Keratinocyte (primary cell): Measurements from ENCODE around the gene ZNF467. TPM values are rescaled to one million over a fixed set of nuclear protein-coding genes. Genes with fewer than 3 reads are reported as not detected.

Experiments
- DNase-seq: peaks from one replicate; pipeline ENCODE4 v3.0.0-alpha.2; 2011; ENCODE audit warnings: low read depth, missing footprints, low spot score
- FAIRE-seq: peaks from 2 replicates; lab custom pipeline; 2011; peaks lifted over from hg19 to GRCh38; lab: Jason Lieb, UNC
- H2AFZ ChIP-seq: 2 replicates; pipeline ENCODE4 v1.6.0; 2012; ENCODE audit warnings: low read length, control low read depth, inconsistent platforms; ENCODE audit not compliant: control insufficient read depth
- H3K27ac ChIP-seq: 2 replicates; pipeline ENCODE4 v1.5.1; 2011; ENCODE audit warnings: low read length; ENCODE audit not compliant: control insufficient read depth, insufficient read depth
- H3K27me3 ChIP-seq: 3 replicates; pipeline ENCODE4 v1.6.0; 2011; ENCODE audit warnings: low read length; ENCODE audit not compliant: control insufficient read depth, insufficient read depth; ENCODE audit errors: extremely low read depth
- H3K36me3 ChIP-seq, 2 experiments: 2 replicates in 1 of 2; 3 replicates in 1 of 2; pipeline ENCODE4 v1.5.1; 2011; ENCODE audit warnings: low read length in 2 of 2, mild to moderate bottlenecking in 1 of 2; ENCODE audit not compliant: control insufficient read depth in 2 of 2, insufficient read depth in 2 of 2; ENCODE audit errors: extremely low read depth in 1 of 2
- H3K4me1 ChIP-seq: 3 replicates; pipeline ENCODE4 v1.5.1; 2011; ENCODE audit warnings: low read length; ENCODE audit not compliant: control insufficient read depth, insufficient read depth; ENCODE audit errors: extremely low read depth
- H3K4me2 ChIP-seq: 3 replicates; pipeline ENCODE4 v1.6.0; 2011; ENCODE audit warnings: low read depth, low read length; ENCODE audit not compliant: control insufficient read depth, insufficient read depth; ENCODE audit errors: extremely low read depth
- H3K4me3 ChIP-seq, 3 experiments: fragments of 200-600 bp in 1 of 3; sonication (generic) in 1 of 3; 2 replicates in 2 of 3; 3 replicates in 1 of 3; pipeline ENCODE4 v1.5.1; 2011 to 2016; ENCODE audit warnings: low read length in 3 of 3, mild to moderate bottlenecking in 3 of 3, control low read depth in 2 of 3, inconsistent platforms in 1 of 3, low read depth in 1 of 3, mixed read lengths in 1 of 3, mixed run types in 1 of 3, moderate library complexity in 1 of 3; ENCODE audit not compliant: control insufficient read depth in 2 of 3, insufficient read depth in 2 of 3; ENCODE audit errors: extremely low read depth in 1 of 3
- H3K79me2 ChIP-seq: 2 replicates; pipeline ENCODE4 v1.6.0; 2012; ENCODE audit warnings: low read length; ENCODE audit not compliant: control insufficient read depth, insufficient read depth
- H3K9ac ChIP-seq: 3 replicates; pipeline ENCODE4 v1.6.0; 2011; ENCODE audit warnings: low read length; ENCODE audit not compliant: control insufficient read depth, insufficient read depth; ENCODE audit errors: extremely low read depth
- H3K9me1 ChIP-seq: 3 replicates; pipeline ENCODE4 v1.6.0; 2011; ENCODE audit warnings: low read length; ENCODE audit not compliant: control insufficient read depth, insufficient read depth; ENCODE audit errors: extremely low read depth
- H3K9me3 ChIP-seq: 2 replicates; pipeline ENCODE4 v1.5.1; 2012; ENCODE audit warnings: low read depth, low read length; ENCODE audit not compliant: control insufficient read depth
- H4K20me1 ChIP-seq: 3 replicates; pipeline ENCODE4 v1.6.0; 2011; ENCODE audit warnings: low read length; ENCODE audit not compliant: control insufficient read depth, insufficient read depth; ENCODE audit errors: extremely low read depth
- EZH2 ChIP-seq: IDR thresholded peaks from one replicate; pipeline ENCODE4 v1.6.1; 2012; ENCODE audit warnings: inconsistent platforms, mild to moderate bottlenecking, low read length, moderate library complexity
- dilution Hi-C: fragments of 300-500 bp; cut with MboI; formaldehyde crosslinking; loops from one replicate; pipeline ENCODE4 v1.7.0; 2020; ENCODE audit warnings: low sequenced_read_pairs; ENCODE audit not compliant: extremely low pct_ligation_motif_present
- polyA plus RNA-seq, 5 experiments: library from polyadenylated mRNA; depleted of rRNA in 3 of 5; stranded (reverse) in 3 of 5; stranded (forward) in 1 of 5; unstranded in 1 of 5; fragments of >200 nt; gene quantifications; 1 replicate in 1 of 5; 2 replicates in 3 of 5; 3 replicates in 1 of 5; pipeline versions ENCODE4 v1.2.1 to v1.2.3, GENCODE V29; 2011 to 2012; ENCODE audit warnings: missing spikeins in 2 of 5, low read depth in 1 of 5, low replicate concordance in 1 of 5
- TF ChIP-seq, protein P1 (sequence below), 3 experiments: IDR thresholded peaks in 1 of 3; conservative IDR thresholded peaks in 1 of 3; optimal IDR thresholded peaks in 1 of 3; 2 replicates in 2 of 3; 3 replicates in 1 of 3; pipeline versions ENCODE3 to v1.5.1; 2011; ENCODE audit warnings: low read length in 3 of 3, mild to moderate bottlenecking in 3 of 3, moderate library complexity in 2 of 3, control low read depth in 1 of 3, inconsistent platforms in 1 of 3; ENCODE audit not compliant: insufficient read depth in 2 of 3; ENCODE audit errors: extremely low read depth in 1 of 3

ZNF467 gene
- polyA plus RNA-seq, 1 donor (not counting 4 experiments of a cell fraction or from before 2014, with no cell fraction given) = 0.31 TPM

DNA sequence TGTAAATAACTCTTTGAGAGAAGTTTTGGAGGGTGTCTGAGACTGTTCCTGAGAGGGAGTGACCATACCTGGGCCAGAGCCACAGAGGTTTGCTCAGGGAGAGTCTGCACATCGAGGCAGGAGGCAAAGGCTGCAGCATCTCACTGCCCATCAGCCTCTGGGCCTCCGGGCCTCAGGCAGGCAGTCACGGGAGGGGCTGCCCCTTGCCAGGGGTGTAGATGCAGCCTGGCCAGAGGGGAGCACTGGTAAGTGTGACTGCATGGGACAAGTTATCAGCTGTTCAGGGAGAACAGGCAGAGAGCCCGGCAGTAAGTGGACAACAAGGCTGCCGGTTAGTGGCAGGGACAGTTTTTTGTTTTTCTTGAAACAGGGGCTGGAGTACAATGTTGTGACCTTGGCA is 55.9 kb downstream of the ZNF467 start:
- TF ChIP-seq EZH2 = no peak
- TF ChIP-seq, protein P1, sequence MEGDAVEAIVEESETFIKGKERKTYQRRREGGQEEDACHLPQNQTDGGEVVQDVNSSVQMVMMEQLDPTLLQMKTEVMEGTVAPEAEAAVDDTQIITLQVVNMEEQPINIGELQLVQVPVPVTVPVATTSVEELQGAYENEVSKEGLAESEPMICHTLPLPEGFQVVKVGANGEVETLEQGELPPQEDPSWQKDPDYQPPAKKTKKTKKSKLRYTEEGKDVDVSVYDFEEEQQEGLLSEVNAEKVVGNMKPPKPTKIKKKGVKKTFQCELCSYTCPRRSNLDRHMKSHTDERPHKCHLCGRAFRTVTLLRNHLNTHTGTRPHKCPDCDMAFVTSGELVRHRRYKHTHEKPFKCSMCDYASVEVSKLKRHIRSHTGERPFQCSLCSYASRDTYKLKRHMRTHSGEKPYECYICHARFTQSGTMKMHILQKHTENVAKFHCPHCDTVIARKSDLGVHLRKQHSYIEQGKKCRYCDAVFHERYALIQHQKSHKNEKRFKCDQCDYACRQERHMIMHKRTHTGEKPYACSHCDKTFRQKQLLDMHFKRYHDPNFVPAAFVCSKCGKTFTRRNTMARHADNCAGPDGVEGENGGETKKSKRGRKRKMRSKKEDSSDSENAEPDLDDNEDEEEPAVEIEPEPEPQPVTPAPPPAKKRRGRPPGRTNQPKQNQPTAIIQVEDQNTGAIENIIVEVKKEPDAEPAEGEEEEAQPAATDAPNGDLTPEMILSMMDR (optimal IDR thresholded peaks at IDR 0.05 in 1 of 3, IDR thresholded peaks at IDR 0.05 in 1 of 3, conservative IDR thresholded peaks at IDR 0.05 in 1 of 3; ENCODE audit: extremely low read depth in 1 of 3, insufficient read depth in 2 of 3, low read length in 3 of 3) = no peak
- Histone ChIP-seq H3K79me2 (peaks cover 17% of the 10 kb centered on the region), H3K36me3 (peaks cover 10 to 12% of the 10 kb centered on the region in 2 experiments), H3K4me3 (peak overlapping the region in 1 of 3 experiments; percentile 3), H4K20me1 (peaks cover 4% of the 10 kb centered on the region), H2AFZ (no peak overlapping the region), H3K27ac (peak overlapping the region; percentile 84), H3K9me1 (peaks cover 9% of the 10 kb centered on the region), H3K9ac (peak overlapping the region; percentile 54), H3K9me3 (no peaks in the 10 kb centered on the region), H3K27me3 (no peaks in the 10 kb centered on the region), H3K4me1 (peaks cover 34% of the 10 kb centered on the region), H3K4me2 (no peak overlapping the region)
- DNase-seq = no peak
- FAIRE-seq = no peak
- dilution Hi-C loops = no loop called here

DNA sequence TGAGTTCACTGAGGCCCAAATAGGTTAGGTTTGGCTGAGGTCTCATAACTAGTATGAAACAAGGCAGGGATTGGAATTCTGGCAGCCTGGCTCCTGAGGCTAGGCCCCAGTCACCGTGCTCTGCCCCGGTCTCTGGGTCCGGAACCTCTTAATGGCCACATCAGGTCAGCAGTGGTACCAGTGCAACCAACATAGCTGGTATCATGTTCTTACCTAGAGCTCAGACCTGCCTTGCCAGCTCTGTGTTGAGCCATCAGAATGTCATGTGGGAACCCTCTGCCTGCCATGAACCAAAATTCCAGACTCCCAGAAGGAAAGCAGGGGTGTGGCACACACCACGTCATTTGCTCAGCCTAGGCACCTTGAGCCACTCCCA is 56.5 kb downstream of the ZNF467 start:
- no peak for FAIRE-seq
- H3K4me3 ChIP-seq = peak overlapping the region in 2 of 3 experiments; percentile 3 to 36
- H3K4me1 ChIP-seq = peaks cover 34% of the 10 kb centered on the region
- peaks cover 17% of the 10 kb centered on the region for H3K79me2 ChIP-seq
- H3K4me2 ChIP-seq = peak overlapping the region; percentile 74
- peaks cover 4% of the 10 kb centered on the region for H4K20me1 ChIP-seq
- peak overlapping the region; percentile 84 for H3K27ac ChIP-seq
- peak overlapping the region; percentile 54 for H3K9ac ChIP-seq
- peaks cover 9 to 10% of the 10 kb centered on the region in 2 experiments for H3K36me3 ChIP-seq
- DNase-seq = no peak
- no peaks in the 10 kb centered on the region for H3K9me3 ChIP-seq
- TF ChIP-seq, protein P1 (optimal IDR thresholded peaks at IDR 0.05 in 1 of 3, IDR thresholded peaks at IDR 0.05 in 1 of 3, conservative IDR thresholded peaks at IDR 0.05 in 1 of 3; ENCODE audit: extremely low read depth in 1 of 3, insufficient read depth in 2 of 3, low read length in 3 of 3) = no peak
- TF ChIP-seq EZH2 = no peak
- no peaks in the 10 kb centered on the region for H3K27me3 ChIP-seq
- H3K9me1 ChIP-seq = peaks cover 9% of the 10 kb centered on the region
- H2AFZ ChIP-seq = no peak overlapping the region
- dilution Hi-C loops = no loop called here
